ENCODE measurements around the gene BORCS6.

BORCS6 gene

GRCh38 chr17:8154608-8155155 lies 35.3 kb downstream of the BORCS6 start:
- H3K27me3 ChIP-seq (ENCODE audit: low read length) = no peaks in the 10 kb centered on the region
- H3K79me2 ChIP-seq (ENCODE audit: insufficient read depth, low read length) = peaks cover 8% of the 10 kb centered on the region; the same call in 1 of the 2 replicates
- TF ChIP-seq CTCF (IDR thresholded peaks at IDR 0.05; ENCODE audit: insufficient read depth, low read length, poor library complexity, severe bottlenecking) (no peak), EZH2phosphoT487 (conservative IDR thresholded peaks at IDR 0.05; ENCODE audit: low read length) (no peak)
- no peak overlapping the region for H3K27ac ChIP-seq (ENCODE audit: low read depth, low read length)
- H4K20me1 ChIP-seq (ENCODE audit: low read depth, low read length) = no peaks in the 10 kb centered on the region
- H3K9me2 ChIP-seq (replicated peaks; ENCODE audit: insufficient read depth, low read length) = no peaks in the 10 kb centered on the region
- H3F3A ChIP-seq (ENCODE audit: insufficient read depth) = peaks cover 8% of the 10 kb centered on the region; the same call in 1 of the 2 replicates
- H3K36me3 ChIP-seq (ENCODE audit: low read length) = no peaks in the 10 kb centered on the region
- no peak overlapping the region for H2AFZ ChIP-seq (ENCODE audit: low read depth, low read length, severe bottlenecking)
- H3K4me2 ChIP-seq (ENCODE audit: low read depth, low read length, poor library complexity, severe bottlenecking) = no peak overlapping the region
- H3K4me3 ChIP-seq (ENCODE audit: insufficient read depth, low read length, poor library complexity, severe bottlenecking) = no peak overlapping the region
- H3K9me3 ChIP-seq (ENCODE audit: insufficient read depth, low read length) = no peaks in the 10 kb centered on the region
- H3K9ac ChIP-seq (ENCODE audit: low read length) = no peak overlapping the region; the same call in 1 of the 2 replicates

DNA sequence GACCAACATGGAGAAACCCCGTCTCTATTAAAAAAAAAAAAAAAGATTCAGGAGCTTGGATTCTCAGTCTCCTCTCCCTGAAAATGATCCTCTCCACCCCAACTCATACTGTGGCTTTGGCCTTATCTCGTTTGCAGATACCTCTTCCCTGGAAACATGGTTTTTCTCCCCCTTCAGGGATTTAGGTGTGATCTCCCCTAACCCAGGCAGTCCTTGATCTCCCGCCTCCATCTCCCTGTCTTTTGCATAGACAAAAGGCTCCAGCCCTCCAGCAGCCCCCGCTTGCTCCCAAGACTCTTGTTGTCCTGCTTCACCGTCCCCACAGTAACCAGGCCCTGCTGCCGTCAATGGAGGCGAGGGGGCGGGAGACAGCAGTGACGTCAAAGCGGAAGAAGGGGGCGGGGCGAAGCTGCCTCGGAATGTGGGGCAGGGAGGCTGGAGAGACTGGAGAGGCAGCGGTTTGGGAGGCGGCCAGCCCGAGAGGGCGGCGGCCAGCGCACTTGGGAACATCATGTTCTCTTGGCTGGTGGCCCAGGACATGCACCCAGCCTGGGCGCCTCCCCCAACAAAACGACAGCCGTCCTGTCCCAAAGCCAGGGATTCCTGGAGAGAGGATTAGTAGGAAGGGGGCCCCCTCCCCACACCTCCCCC lies 35.9 kb downstream of the BORCS6 start:
- TF ChIP-seq EZH2phosphoT487 (conservative IDR thresholded peaks at IDR 0.05; ENCODE audit: low read length) (no peak), CTCF (IDR thresholded peaks at IDR 0.05; ENCODE audit: insufficient read depth, low read length, poor library complexity, severe bottlenecking) (no peak)
- H2AFZ ChIP-seq (ENCODE audit: low read depth, low read length, severe bottlenecking) = no peak overlapping the region
- peaks cover 8% of the 10 kb centered on the region; the same call in 1 of the 2 replicates for H3F3A ChIP-seq (ENCODE audit: insufficient read depth)
- no peak overlapping the region for H3K27ac ChIP-seq (ENCODE audit: low read depth, low read length)
- H3K79me2 ChIP-seq (ENCODE audit: insufficient read depth, low read length) = peaks cover 8% of the 10 kb centered on the region; the same call in 1 of the 2 replicates
- H3K27me3 ChIP-seq (ENCODE audit: low read length) = no peaks in the 10 kb centered on the region
- no peak overlapping the region for H3K4me3 ChIP-seq (ENCODE audit: insufficient read depth, low read length, poor library complexity, severe bottlenecking)
- no peaks in the 10 kb centered on the region for H3K9me2 ChIP-seq (replicated peaks; ENCODE audit: insufficient read depth, low read length)
- H3K9me3 ChIP-seq (ENCODE audit: insufficient read depth, low read length) = no peaks in the 10 kb centered on the region
- no peaks in the 10 kb centered on the region for H4K20me1 ChIP-seq (ENCODE audit: low read depth, low read length)
- no peaks in the 10 kb centered on the region for H3K36me3 ChIP-seq (ENCODE audit: low read length)
- no peak overlapping the region; the same call in 1 of the 2 replicates for H3K9ac ChIP-seq (ENCODE audit: low read length)
- peak overlapping the region; percentile 35 for H3K4me2 ChIP-seq (ENCODE audit: low read depth, low read length, poor library complexity, severe bottlenecking)

GRCh38 chr17:8153525-8153956 lies 36.4 kb downstream of the BORCS6 start:
- Histone ChIP-seq H3K79me2 (ENCODE audit: insufficient read depth, low read length) (peaks cover 8% of the 10 kb centered on the region; the same call in 1 of the 2 replicates), H3K9ac (ENCODE audit: low read length) (no peak overlapping the region), H4K20me1 (ENCODE audit: low read depth, low read length) (no peaks in the 10 kb centered on the region), H3K4me3 (ENCODE audit: insufficient read depth, low read length, poor library complexity, severe bottlenecking) (no peak overlapping the region), H3K9me3 (ENCODE audit: insufficient read depth, low read length) (no peaks in the 10 kb centered on the region), H3F3A (ENCODE audit: insufficient read depth) (peaks cover 6% of the 10 kb centered on the region; the same call in 1 of the 2 replicates), H3K27me3 (ENCODE audit: low read length) (no peaks in the 10 kb centered on the region), H3K27ac (ENCODE audit: low read depth, low read length) (no peak overlapping the region), H2AFZ (ENCODE audit: low read depth, low read length, severe bottlenecking) (no peak overlapping the region), H3K4me2 (ENCODE audit: low read depth, low read length, poor library complexity, severe bottlenecking) (no peak overlapping the region), H3K9me2 (replicated peaks; ENCODE audit: insufficient read depth, low read length) (no peaks in the 10 kb centered on the region), H3K36me3 (ENCODE audit: low read length) (no peaks in the 10 kb centered on the region)
- TF ChIP-seq EZH2phosphoT487 (conservative IDR thresholded peaks at IDR 0.05; ENCODE audit: low read length) (no peak), CTCF (IDR thresholded peaks at IDR 0.05; ENCODE audit: insufficient read depth, low read length, poor library complexity, severe bottlenecking) (no peak)

Measured in SU-DHL-6 (cell line).